WTC11 (cell line): ENCODE measurements around the gene SIK2.

Source experiments
- CBFB ChIP-seq: sonication (generic); formaldehyde crosslinking; IDR thresholded peaks from 2 replicates; pipeline ENCODE4 v1.8.1; 2022; ENCODE audit warnings: mild to moderate bottlenecking, low read depth, missing genetic modification reagents
- KAT7 ChIP-seq: sonication (generic); formaldehyde crosslinking; IDR thresholded peaks from 2 replicates; pipeline ENCODE4 v1.8.1; 2023; ENCODE audit warnings: missing genetic modification reagents, mild to moderate bottlenecking, borderline replicate concordance
- TCF7 ChIP-seq: sonication (generic); formaldehyde crosslinking; IDR thresholded peaks from 2 replicates; pipeline ENCODE4 v1.8.0; 2022; ENCODE audit warnings: mild to moderate bottlenecking, low read depth, missing genetic modification reagents, moderate library complexity
- TEAD4 ChIP-seq: sonication (generic); formaldehyde crosslinking; IDR thresholded peaks from 2 replicates; pipeline ENCODE4 v1.8.0; 2022; ENCODE audit warnings: mild to moderate bottlenecking, missing genetic modification reagents
- ZNF121 ChIP-seq: sonication (generic); formaldehyde crosslinking; IDR thresholded peaks from 2 replicates; pipeline ENCODE4 v1.8.0; 2023; ENCODE audit warnings: missing genetic modification reagents
- ZNF232 ChIP-seq: sonication (generic); formaldehyde crosslinking; IDR thresholded peaks from 2 replicates; pipeline ENCODE4 v1.8.0; 2022; ENCODE audit warnings: mild to moderate bottlenecking, missing genetic modification reagents
- TF ChIP-seq, protein P1 (sequence below): fragments of 200-600 bp; IDR thresholded peaks from 2 replicates; pipeline ENCODE4 v1.8.0; 2022; ENCODE audit warnings: antibody characterized with exemption
- TF ChIP-seq, protein P2 (sequence below): sonication (generic); formaldehyde crosslinking; IDR thresholded peaks from 2 replicates; pipeline ENCODE4 v1.8.1; 2022; ENCODE audit warnings: missing genetic modification reagents, borderline replicate concordance

- TF ChIP-seq KAT7 (CRISPR knock-in tag): no peak
- no peak for TF ChIP-seq ZNF121 (CRISPR knock-in tag)
- TF ChIP-seq, protein P1, sequence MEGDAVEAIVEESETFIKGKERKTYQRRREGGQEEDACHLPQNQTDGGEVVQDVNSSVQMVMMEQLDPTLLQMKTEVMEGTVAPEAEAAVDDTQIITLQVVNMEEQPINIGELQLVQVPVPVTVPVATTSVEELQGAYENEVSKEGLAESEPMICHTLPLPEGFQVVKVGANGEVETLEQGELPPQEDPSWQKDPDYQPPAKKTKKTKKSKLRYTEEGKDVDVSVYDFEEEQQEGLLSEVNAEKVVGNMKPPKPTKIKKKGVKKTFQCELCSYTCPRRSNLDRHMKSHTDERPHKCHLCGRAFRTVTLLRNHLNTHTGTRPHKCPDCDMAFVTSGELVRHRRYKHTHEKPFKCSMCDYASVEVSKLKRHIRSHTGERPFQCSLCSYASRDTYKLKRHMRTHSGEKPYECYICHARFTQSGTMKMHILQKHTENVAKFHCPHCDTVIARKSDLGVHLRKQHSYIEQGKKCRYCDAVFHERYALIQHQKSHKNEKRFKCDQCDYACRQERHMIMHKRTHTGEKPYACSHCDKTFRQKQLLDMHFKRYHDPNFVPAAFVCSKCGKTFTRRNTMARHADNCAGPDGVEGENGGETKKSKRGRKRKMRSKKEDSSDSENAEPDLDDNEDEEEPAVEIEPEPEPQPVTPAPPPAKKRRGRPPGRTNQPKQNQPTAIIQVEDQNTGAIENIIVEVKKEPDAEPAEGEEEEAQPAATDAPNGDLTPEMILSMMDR: no peak
- TF ChIP-seq, protein P2, sequence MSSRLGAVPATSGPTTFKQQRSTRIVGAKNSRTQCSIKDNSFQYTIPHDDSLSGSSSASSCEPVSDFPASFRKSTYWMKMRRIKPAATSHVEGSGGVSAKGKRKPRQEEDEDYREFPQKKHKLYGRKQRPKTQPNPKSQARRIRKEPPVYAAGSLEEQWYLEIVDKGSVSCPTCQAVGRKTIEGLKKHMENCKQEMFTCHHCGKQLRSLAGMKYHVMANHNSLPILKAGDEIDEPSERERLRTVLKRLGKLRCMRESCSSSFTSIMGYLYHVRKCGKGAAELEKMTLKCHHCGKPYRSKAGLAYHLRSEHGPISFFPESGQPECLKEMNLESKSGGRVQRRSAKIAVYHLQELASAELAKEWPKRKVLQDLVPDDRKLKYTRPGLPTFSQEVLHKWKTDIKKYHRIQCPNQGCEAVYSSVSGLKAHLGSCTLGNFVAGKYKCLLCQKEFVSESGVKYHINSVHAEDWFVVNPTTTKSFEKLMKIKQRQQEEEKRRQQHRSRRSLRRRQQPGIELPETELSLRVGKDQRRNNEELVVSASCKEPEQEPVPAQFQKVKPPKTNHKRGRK: no peak
- TF ChIP-seq TEAD4 (CRISPR knock-in tag): no peak
- TF ChIP-seq TCF7 (CRISPR knock-in tag): no peak
- TF ChIP-seq CBFB (CRISPR knock-in tag): no peak
- no peak for TF ChIP-seq ZNF232
Observed at GRCh38 chr11:111734101-111734953, 132.1 kb downstream of the SIK2 start.
